H1 (cell line): ENCODE data around the gene CFAP58. TPM values are rescaled to one million over a fixed set of nuclear protein-coding genes. Genes with fewer than 3 reads are reported as not detected.

Source experiments
- CTCF ChIA-PET: fragments of 300-600 bp; sonication (Branson Sonifier 250); formaldehyde crosslinking; loops from one replicate; lab custom pipeline; 2021; ENCODE audit not compliant: partially characterized antibody; lab: Charles Lee
- POLR2A ChIA-PET: fragments of 300-600 bp; sonication (Branson Sonifier 250); formaldehyde crosslinking; loops from one replicate; lab custom pipeline; 2021; ENCODE audit warnings: inconsistent platforms; ENCODE audit not compliant: partially characterized antibody; lab: Charles Lee
- DNase-seq, 2 experiments: peaks; one replicate each; pipeline versions ENCODE4 v3.0.0 to v3.0.0-alpha.2; 2010 to 2022; ENCODE audit warnings: low spot score in 2 of 2, low read depth in 1 of 2, mixed read lengths in 1 of 2
- FAIRE-seq: peaks from 2 replicates; lab custom pipeline; 2011; peaks lifted over from hg19 to GRCh38; lab: Jason Lieb, UNC
- H2AFZ ChIP-seq: 2 replicates; pipeline ENCODE4 v1.8.1; 2012; ENCODE audit warnings: low read length, inconsistent platforms
- H2AK5ac ChIP-seq: 2 replicates; pipeline ENCODE4 v1.6.1; 2013; ENCODE audit warnings: low read depth, low read length
- H2BK120ac ChIP-seq: replicated peaks from 2 replicates; pipeline ENCODE3; 2013; ENCODE audit warnings: low read depth, low read length, inconsistent platforms
- H2BK12ac ChIP-seq: 2 replicates; pipeline ENCODE4 v1.6.1; 2013; ENCODE audit warnings: low read depth, low read length
- H2BK15ac ChIP-seq: 2 replicates; pipeline ENCODE4 v1.6.1; 2013; ENCODE audit warnings: low read length
- H2BK20ac ChIP-seq: 2 replicates; pipeline ENCODE4 v1.6.1; 2013; ENCODE audit warnings: low read length
- H2BK5ac ChIP-seq: 2 replicates; pipeline ENCODE4 v1.6.1; 2013; ENCODE audit warnings: low read depth, low read length
- H3K14ac ChIP-seq: 2 replicates; pipeline ENCODE4 v1.6.1; 2013; ENCODE audit warnings: inconsistent platforms; ENCODE audit not compliant: insufficient read length
- H3K18ac ChIP-seq: 2 replicates; pipeline ENCODE4 v1.6.1; 2013; ENCODE audit warnings: low read length; ENCODE audit errors: extremely low read depth
- H3K23ac ChIP-seq: 2 replicates; pipeline ENCODE4 v1.6.1; 2013; ENCODE audit warnings: inconsistent platforms; ENCODE audit not compliant: insufficient read length
- H3K23me2 ChIP-seq: 2 replicates; pipeline ENCODE4 v1.6.1; 2013; ENCODE audit warnings: low read depth, low read length
- H3K27ac ChIP-seq: 2 replicates; pipeline ENCODE4 v1.6.1; 2011; ENCODE audit warnings: low read depth, low read length, inconsistent platforms
- H3K27me3 ChIP-seq, 4 experiments: replicated peaks in 1 of 4; 1 replicate in 1 of 4; 2 replicates in 3 of 4; pipeline versions ENCODE4 v1.6.1 to v1.8.1; 2011 to 2013; ENCODE audit warnings: low read length in 3 of 4, mild to moderate bottlenecking in 3 of 4, inconsistent platforms in 2 of 4, mixed read lengths in 2 of 4, moderate library complexity in 1 of 4; ENCODE audit not compliant: control insufficient read depth in 3 of 4, insufficient read depth in 3 of 4; ENCODE audit errors: extremely low read depth in 1 of 4
- H3K36me3 ChIP-seq, 4 experiments: 2 replicates each; pipeline versions ENCODE4 v1.6.1 to v1.8.1; 2011 to 2013; ENCODE audit warnings: mild to moderate bottlenecking in 4 of 4, low read length in 3 of 4, moderate library complexity in 2 of 4, control low read depth in 1 of 4, inconsistent platforms in 1 of 4; ENCODE audit not compliant: insufficient read depth in 4 of 4, control insufficient read depth in 2 of 4
- H3K4ac ChIP-seq: replicated peaks from 2 replicates; pipeline ENCODE3; 2013; ENCODE audit warnings: low read length, low read depth, mixed read lengths, inconsistent platforms; ENCODE audit not compliant: insufficient read length
- H3K4me1 ChIP-seq, 4 experiments: replicated peaks in 1 of 4; 1 replicate in 1 of 4; 2 replicates in 3 of 4; pipeline versions ENCODE4 v1.6.1 to v1.8.1; 2011 to 2013; ENCODE audit warnings: low read length in 3 of 4, inconsistent platforms in 2 of 4, mixed read lengths in 1 of 4; ENCODE audit not compliant: insufficient read depth in 4 of 4, control insufficient read depth in 3 of 4
- H3K4me2 ChIP-seq, 2 experiments: 2 replicates each; pipeline versions ENCODE4 v1.6.1 to v1.8.1; 2011 to 2013; ENCODE audit warnings: low read depth in 2 of 2, low read length in 2 of 2, control low read depth in 1 of 2, inconsistent platforms in 1 of 2, mild to moderate bottlenecking in 1 of 2; ENCODE audit not compliant: insufficient read depth in 1 of 2
- H3K4me3 ChIP-seq, 4 experiments: fragments of 200-600, 300-600 bp in 1 of 4; sonication (generic), shearing (Covaris generic), sonication (Bioruptor Twin) in 1 of 4; 2 replicates each; pipeline versions ENCODE4 v1.5.1 to v1.8.1; 2011 to 2016; ENCODE audit warnings: low read length in 4 of 4, low read depth in 3 of 4, control low read depth in 2 of 4, inconsistent platforms in 2 of 4, mild to moderate bottlenecking in 2 of 4, mixed read lengths in 1 of 4, moderate library complexity in 1 of 4; ENCODE audit not compliant: insufficient read depth in 2 of 4; ENCODE audit errors: extremely low read depth in 1 of 4
- H3K56ac ChIP-seq: replicated peaks from 2 replicates; pipeline ENCODE3; 2013; ENCODE audit warnings: low read depth, mild to moderate bottlenecking, mixed read lengths, low read length, inconsistent platforms; ENCODE audit not compliant: insufficient read length
- H3K79me1 ChIP-seq: 2 replicates; pipeline ENCODE4 v1.6.1; 2013; ENCODE audit warnings: low read depth, low read length, control low read depth
- H3K79me2 ChIP-seq, 2 experiments: 2 replicates each; pipeline versions ENCODE4 v1.6.1 to v1.8.1; 2012 to 2013; ENCODE audit warnings: low read length in 2 of 2, mild to moderate bottlenecking in 2 of 2, inconsistent platforms in 1 of 2; ENCODE audit not compliant: insufficient read depth in 2 of 2, control insufficient read depth in 1 of 2
- H3K9ac ChIP-seq, 4 experiments: replicated peaks in 1 of 4; 1 replicate in 1 of 4; 2 replicates in 3 of 4; pipeline versions ENCODE4 v1.6.1 to v1.8.1; 2011 to 2013; ENCODE audit warnings: low read depth in 3 of 4, low read length in 3 of 4, control low read depth in 2 of 4, mild to moderate bottlenecking in 2 of 4, moderate library complexity in 2 of 4, inconsistent platforms in 1 of 4; ENCODE audit errors: extremely low read depth in 1 of 4
- H3K9me3 ChIP-seq, 2 experiments: 2 replicates each; pipeline versions ENCODE4 v1.6.1 to v1.8.1; 2012 to 2013; ENCODE audit warnings: mild to moderate bottlenecking in 2 of 2, moderate library complexity in 2 of 2, control low read depth in 1 of 2, inconsistent platforms in 1 of 2, low read depth in 1 of 2, low read length in 1 of 2, mixed read lengths in 1 of 2; ENCODE audit not compliant: insufficient read depth in 2 of 2
- H4K20me1 ChIP-seq, 2 experiments: replicated peaks in 1 of 2; 2 replicates each; pipeline versions ENCODE3 to v1.8.1; 2011 to 2013; ENCODE audit warnings: inconsistent platforms in 2 of 2, low read length in 2 of 2, mild to moderate bottlenecking in 1 of 2; ENCODE audit not compliant: insufficient read depth in 2 of 2, control insufficient read depth in 1 of 2
- H4K5ac ChIP-seq: 2 replicates; pipeline ENCODE4 v1.6.1; 2013; ENCODE audit warnings: low read length, low read depth, mixed read lengths, inconsistent platforms; ENCODE audit not compliant: insufficient read length
- H4K8ac ChIP-seq: 2 replicates; pipeline ENCODE4 v1.8.0; 2013; ENCODE audit warnings: mild to moderate bottlenecking, moderate library complexity, low read length, inconsistent platforms; ENCODE audit not compliant: insufficient read depth; ENCODE audit errors: extremely low read depth
- H4K91ac ChIP-seq: replicated peaks from 2 replicates; pipeline ENCODE3; 2013; ENCODE audit warnings: low read length, mixed read lengths, inconsistent platforms; ENCODE audit not compliant: insufficient read length
- CBX8 ChIP-seq: fragments of 300-800, 300-1000 bp; sonication (generic); IDR thresholded peaks from 2 replicates; pipeline ENCODE4 v1.7.1; 2016; ENCODE audit warnings: low read depth, low read length, borderline replicate concordance
- CHD1 ChIP-seq: IDR thresholded peaks from 2 replicates; pipeline ENCODE4 v1.6.1; 2012; ENCODE audit warnings: low read depth, low read length, improper control_type of control experiment
- CTBP2 ChIP-seq: IDR thresholded peaks from 2 replicates; pipeline ENCODE4 v1.7.0; 2011; ENCODE audit warnings: borderline replicate concordance, mild to moderate bottlenecking, moderate library complexity, mixed read lengths, low read length; ENCODE audit not compliant: insufficient read depth, insufficient read length
- E2F6 ChIP-seq: IDR thresholded peaks from 2 replicates; pipeline ENCODE4 v1.6.1; 2012; ENCODE audit warnings: inconsistent platforms
- EP300 ChIP-seq, 2 experiments: IDR thresholded peaks; 1 replicate in 1 of 2; 2 replicates in 1 of 2; pipeline ENCODE4 v1.6.1; 2011 to 2012; ENCODE audit warnings: low read depth in 2 of 2, low read length in 2 of 2, mild to moderate bottlenecking in 2 of 2, borderline replicate concordance in 1 of 2, inconsistent platforms in 1 of 2, moderate library complexity in 1 of 2
- FOSL1 ChIP-seq: IDR thresholded peaks from 2 replicates; pipeline ENCODE4 v1.6.1; 2011; ENCODE audit warnings: mild to moderate bottlenecking, low read depth, low read length, moderate library complexity; ENCODE audit not compliant: insufficient read depth
- SIN3A ChIP-seq, 2 experiments: IDR thresholded peaks in 1 of 2; conservative IDR thresholded peaks in 1 of 2; 2 replicates each; pipeline ENCODE4 v1.6.1; 2011 to 2012; ENCODE audit warnings: low read length in 2 of 2, improper control_type of control experiment in 1 of 2, low read depth in 1 of 2, mild to moderate bottlenecking in 1 of 2
- SP2 ChIP-seq: IDR thresholded peaks from 2 replicates; pipeline ENCODE4 v1.6.1; 2012; ENCODE audit warnings: mild to moderate bottlenecking, low read length, inconsistent platforms
- SUZ12 ChIP-seq: fragments of 200-600 bp; sonication (generic); IDR thresholded peaks from 2 replicates; pipeline ENCODE4 v1.6.1; 2012; ENCODE audit warnings: mild to moderate bottlenecking, inconsistent platforms, low read length, moderate library complexity, mixed read lengths
- TCF12 ChIP-seq: IDR thresholded peaks from 2 replicates; pipeline ENCODE4 v1.6.1; 2011; ENCODE audit warnings: low read depth, mild to moderate bottlenecking, low read length
- ZNF274 ChIP-seq: IDR thresholded peaks from 2 replicates; pipeline ENCODE4 v1.7.0; 2012; ENCODE audit warnings: low read length, borderline replicate concordance; ENCODE audit errors: extremely low read depth
- WGBS, 2 experiments: shearing (Covaris generic) in 1 of 2; methylation state at CpG; one replicate each; pipeline versions ENCODE4 v1.1.6 to v1.1.7; 2013 to 2015; ENCODE audit warnings: low lambda C conversion rate in 2 of 2, mixed read lengths in 2 of 2, inconsistent platforms in 1 of 2, low coverage in 1 of 2, missing lambda C conversion rate in 1 of 2; ENCODE audit not compliant: insufficient replicate concordance in 2 of 2, insufficient coverage in 1 of 2, insufficient read length in 1 of 2; ENCODE audit errors: extremely low coverage in 1 of 2, missing lambda C conversion rate in 1 of 2; 5-methylcytosine and 5-hydroxymethylcytosine counted together
- polyA plus RNA-seq, 7 experiments: library from polyadenylated mRNA; depleted of rRNA in 3 of 7; stranded (reverse) in 5 of 7; unstranded in 2 of 7; fragments of >200 nt in 5 of 7; fragments of 200-250 nt in 2 of 7; gene quantifications; 1 replicate in 5 of 7; 2 replicates in 1 of 7; 4 replicates in 1 of 7; pipeline versions ENCODE4 v1.2.1 to v1.2.3, GENCODE V29; 2011 to 2013; ENCODE audit warnings: missing spikeins in 2 of 7, mixed read lengths in 2 of 7
- total RNA-seq: library from RNA; stranded (reverse); fragmentation: NEBNext Ultra II Directional; extraction: Animal tissue kit (Norgen Biotek cat#: 25700); gene quantifications from 2 replicates; pipeline ENCODE4 v1.2.1, GENCODE V29; 2021

The CFAP58 gene
- total and polyA plus RNA-seq, 2 of the 8 experiments (the other 6 are each of a cell fraction or from before 2014, with no cell fraction given): 0.32 to 0.71 TPM

- Histone ChIP-seq H2AK5ac (peak overlapping the region; percentile 94; the same call in 1 of the 2 replicates), H3K56ac (no peak overlapping the region), H3K4ac (no peak overlapping the region), H4K91ac (peak overlapping the region; percentile 37), H3K18ac (peak overlapping the region; percentile 79; the same call in 1 of the 2 replicates), H3K79me2 (peaks cover 4 to 95% of the 10 kb centered on the region in 2 experiments; a peak in 3 of 4 replicates), H2BK15ac (peak overlapping the region; percentile 99), H3K23me2 (no peaks in the 10 kb centered on the region), H3K27ac (peak overlapping the region; percentile 5; the same call in 1 of the 2 replicates), H3K9me3 (no peaks in the 10 kb centered on the region), H2BK20ac (peak overlapping the region; percentile 75; the same call in 1 of the 2 replicates), H2BK12ac (peak overlapping the region; percentile 96; the same call in 1 of the 2 replicates), H3K36me3 (no peaks in the 10 kb centered on the region), H3K9ac (no peak overlapping the region), H3K4me3 (no peak overlapping the region), H2BK120ac (peak overlapping the region; percentile 51), H3K27me3 (no peaks in the 10 kb centered on the region), H2AFZ (no peak overlapping the region), H3K4me2 (peak overlapping the region in 1 of 2 experiments; percentile 28; a peak in 1 of 4 replicates), H4K8ac (no peak overlapping the region), H3K14ac (no peak overlapping the region), H3K79me1 (peaks cover 46% of the 10 kb centered on the region), H4K20me1 (peaks cover 2 to 7% of the 10 kb centered on the region in 2 experiments), H3K4me1 (peaks cover 19 to 59% (median 48%) of the 10 kb centered on the region in 4 experiments), H3K23ac (no peak overlapping the region), H4K5ac (no peak overlapping the region), H2BK5ac (peak overlapping the region; percentile 86; the same call in 1 of the 2 replicates)
- ChIA-PET POLR2A (interaction anchor here (1.3 to 1.6 kb wide), 2 partner anchors 14 to 17 kb away, joined by 7 to 8 read pairs; partner anchors contain the start of gene ITPRIP), CTCF (interaction anchor here (1.0 to 18.5 kb wide), 8 partner anchors 10 to 37 kb away, joined by 4 to 166 read pairs (median 10); partner anchors contain the start of gene CFAP58)
- WGBS, 2 experiments: 91% methylated on average over 4 of the region's 4 CpGs; no CpG with 5 or more reads in 1 of the 2 experiments
- FAIRE-seq (no peak), DNase-seq (no peak)
- no peak for TF ChIP-seq EP300 (IDR thresholded peaks at IDR 0.05; ENCODE audit: borderline replicate concordance in 1 of 2, low read depth in 2 of 2, low read length in 2 of 2)
- TF ChIP-seq SUZ12: no peak
- no peak for TF ChIP-seq TCF12
- no peak for TF ChIP-seq SIN3A (conservative IDR thresholded peaks at IDR 0.05 in 1 of 2, IDR thresholded peaks at IDR 0.05 in 1 of 2; ENCODE audit: low read depth in 1 of 2, low read length in 2 of 2)
- no peak for TF ChIP-seq SP2
- TF ChIP-seq ZNF274: no peak
- no peak for TF ChIP-seq CHD1
- TF ChIP-seq CTBP2: no peak
- no peak for TF ChIP-seq FOSL1
- TF ChIP-seq E2F6: no peak
- no peak for TF ChIP-seq CBX8
Observed at GRCh38 chr10:104323760-104324201, 29.9 kb upstream of the CFAP58 start.
